Osteoblast (primary cell): ENCODE measurements around the gene NAV3. TPM values are rescaled to one million over a fixed set of nuclear protein-coding genes. Genes with fewer than 3 reads are reported as not detected.

ENCODE experiments used
- DNase-seq: peaks from one replicate; pipeline ENCODE4 v3.0.0; 2011; ENCODE audit warnings: low spot score, mixed read lengths; ENCODE audit not compliant: insufficient read length; ENCODE audit errors: missing footprints
- H2AFZ ChIP-seq: 2 replicates; pipeline ENCODE4 v1.6.0; 2011; ENCODE audit warnings: mild to moderate bottlenecking, low read length
- H3K27ac ChIP-seq: 2 replicates; pipeline ENCODE4 v1.5.1; 2011; ENCODE audit warnings: mild to moderate bottlenecking, low read depth, low read length, moderate library complexity
- H3K27me3 ChIP-seq: 2 replicates; pipeline ENCODE4 v1.6.0; 2012; ENCODE audit warnings: mild to moderate bottlenecking, control low read depth, inconsistent platforms, low read length, moderate library complexity; ENCODE audit not compliant: insufficient read depth
- H3K36me3 ChIP-seq: 2 replicates; pipeline ENCODE4 v1.5.1; 2011; ENCODE audit warnings: mild to moderate bottlenecking, low read length, control low read depth, moderate library complexity; ENCODE audit not compliant: insufficient read depth
- H3K4me1 ChIP-seq: 2 replicates; pipeline ENCODE4 v1.5.1; 2011; ENCODE audit warnings: mild to moderate bottlenecking, low read length, control low read depth, moderate library complexity; ENCODE audit not compliant: insufficient read depth
- H3K4me2 ChIP-seq: 2 replicates; pipeline ENCODE4 v1.6.0; 2011; ENCODE audit warnings: mild to moderate bottlenecking, low read length; ENCODE audit not compliant: insufficient read depth
- H3K4me3 ChIP-seq: fragments of 200-600 bp; sonication (generic); 3 replicates; pipeline ENCODE4 v1.5.1; 2012; ENCODE audit warnings: mild to moderate bottlenecking, low read length, inconsistent platforms; ENCODE audit not compliant: insufficient read depth
- H3K79me2 ChIP-seq: 2 replicates; pipeline ENCODE4 v1.6.0; 2012; ENCODE audit warnings: mild to moderate bottlenecking, low read length, control low read depth, inconsistent platforms; ENCODE audit not compliant: insufficient read depth
- H3K9me3 ChIP-seq: 2 replicates; pipeline ENCODE4 v1.5.1; 2011; ENCODE audit warnings: low read depth, low read length, control low read depth
- H4K20me1 ChIP-seq: 2 replicates; pipeline ENCODE4 v1.6.0; 2012; ENCODE audit warnings: mild to moderate bottlenecking, low read length, control low read depth; ENCODE audit not compliant: insufficient read depth
- CTCF ChIP-seq: IDR thresholded peaks from 2 replicates; pipeline ENCODE4 v1.5.1; 2011; ENCODE audit warnings: mild to moderate bottlenecking, low read depth, low read length, moderate library complexity; ENCODE audit errors: extremely low read depth
- total RNA-seq: library from RNA; depleted of rRNA; stranded (reverse); fragments of >200 nt; gene quantifications from 2 replicates; pipeline ENCODE4 v1.2.3, GENCODE V29; 2012

NAV3 gene
- total RNA-seq, 1 donor: 84.7 TPM

GRCh38 chr12:77841521-77841920, 10.8 kb downstream of the NAV3 start:
- H4K20me1 ChIP-seq: no peaks in the 10 kb centered on the region
- TF ChIP-seq CTCF: no peak
- H3K4me1 ChIP-seq: peaks cover 8% of the 10 kb centered on the region
- H2AFZ ChIP-seq: no peak overlapping the region
- no peak for DNase-seq
- H3K9me3 ChIP-seq: no peaks in the 10 kb centered on the region
- H3K36me3 ChIP-seq: no peaks in the 10 kb centered on the region
- H3K27me3 ChIP-seq: no peaks in the 10 kb centered on the region
- H3K4me2 ChIP-seq: no peak overlapping the region
- no peaks in the 10 kb centered on the region for H3K79me2 ChIP-seq
- H3K27ac ChIP-seq: no peak overlapping the region
- H3K4me3 ChIP-seq: no peak overlapping the region

- H3K36me3 ChIP-seq: no peaks in the 10 kb centered on the region
Measured at GRCh38 chr12:77842430-77842829, 11.7 kb downstream of the NAV3 start.

GRCh38 chr12:77845831-77846230, 15.1 kb downstream of the NAV3 start:
- Histone ChIP-seq H3K79me2 (no peaks in the 10 kb centered on the region), H4K20me1 (no peaks in the 10 kb centered on the region), H3K4me3 (no peak overlapping the region), H3K36me3 (no peaks in the 10 kb centered on the region), H3K27me3 (no peaks in the 10 kb centered on the region), H3K9me3 (no peaks in the 10 kb centered on the region), H3K27ac (no peak overlapping the region), H3K4me2 (no peak overlapping the region), H3K4me1 (peaks cover 31% of the 10 kb centered on the region), H2AFZ (no peak overlapping the region)
- DNase-seq: no peak
- no peak for TF ChIP-seq CTCF

More at GRCh38 chr12:77842430-77842829, 11.7 kb downstream of the NAV3 start:
- no peaks in the 10 kb centered on the region for H4K20me1 ChIP-seq
- no peak overlapping the region for H3K4me2 ChIP-seq
- H3K79me2 ChIP-seq: no peaks in the 10 kb centered on the region
- H3K27me3 ChIP-seq: no peaks in the 10 kb centered on the region
- no peak for TF ChIP-seq CTCF
- H3K4me3 ChIP-seq: no peak overlapping the region
- H3K27ac ChIP-seq: no peak overlapping the region
- DNase-seq: no peak
- H3K4me1 ChIP-seq: peaks cover 17% of the 10 kb centered on the region
- no peaks in the 10 kb centered on the region for H3K9me3 ChIP-seq
- H2AFZ ChIP-seq: no peak overlapping the region

GRCh38 chr12:77847060-77847541, 16.4 kb downstream of the NAV3 start:
- Histone ChIP-seq H3K9me3 (no peaks in the 10 kb centered on the region), H3K27ac (peak overlapping the region; percentile 83), H4K20me1 (no peaks in the 10 kb centered on the region), H3K4me2 (peak overlapping the region; percentile 77), H2AFZ (peak overlapping the region; percentile 21), H3K27me3 (no peaks in the 10 kb centered on the region), H3K79me2 (no peaks in the 10 kb centered on the region), H3K4me3 (no peak overlapping the region), H3K4me1 (peaks cover 31% of the 10 kb centered on the region), H3K36me3 (no peaks in the 10 kb centered on the region)
- DNase-seq: no peak
- no peak for TF ChIP-seq CTCF
